Bronchial smooth muscle cell (primary cell): ENCODE data around the gene SLX9. TPM values are rescaled to one million over a fixed set of nuclear protein-coding genes. Genes with fewer than 3 reads are reported as not detected.

Experiments
- total RNA-seq: library from RNA; depleted of rRNA; stranded (reverse); fragments of >200 nt; gene quantifications from 2 replicates; pipeline ENCODE4 v1.2.1, GENCODE V29; 2014

SLX9 gene, protein sequence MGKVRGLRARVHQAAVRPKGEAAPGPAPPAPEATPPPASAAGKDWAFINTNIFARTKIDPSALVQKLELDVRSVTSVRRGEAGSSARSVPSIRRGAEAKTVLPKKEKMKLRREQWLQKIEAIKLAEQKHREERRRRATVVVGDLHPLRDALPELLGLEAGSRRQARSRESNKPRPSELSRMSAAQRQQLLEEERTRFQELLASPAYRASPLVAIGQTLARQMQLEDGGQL
- total RNA-seq, result 11.4 and 14.0 TPM in 2 replicates

DNA sequence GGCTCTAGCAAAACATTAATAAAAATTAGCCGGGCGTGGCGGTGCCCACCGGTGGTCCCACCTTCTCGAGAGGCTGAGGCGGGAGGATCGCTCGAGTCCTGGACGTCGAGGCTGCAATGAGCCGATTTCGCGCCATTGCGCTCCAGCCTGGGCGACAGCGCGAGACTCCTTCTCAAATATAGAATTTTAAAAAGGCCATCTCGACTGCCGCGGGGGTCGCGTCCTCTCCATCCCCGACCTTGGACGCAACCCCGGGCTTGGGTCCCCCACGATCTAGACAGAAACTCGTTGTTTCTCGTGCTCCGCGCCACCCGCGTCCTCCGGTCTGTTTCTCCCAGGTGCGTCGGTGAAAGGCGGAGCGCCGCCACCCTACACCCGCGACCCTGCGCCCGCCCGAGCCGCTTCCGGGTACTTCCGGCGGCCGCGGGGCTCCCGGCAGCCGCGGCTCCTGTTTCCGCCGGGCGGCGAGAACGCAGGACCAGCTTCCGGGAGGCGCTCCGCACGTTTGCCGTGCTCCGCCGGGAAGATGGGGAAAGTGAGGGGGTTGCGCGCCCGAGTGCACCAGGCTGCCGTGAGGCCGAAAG, at the start of gene SLX9:
Gene SLX9, plus strand, starts transcription at position 498 of the 584 bp plus-strand sequence. Its CDS starts 29 bp downstream, at position 527.

DNA sequence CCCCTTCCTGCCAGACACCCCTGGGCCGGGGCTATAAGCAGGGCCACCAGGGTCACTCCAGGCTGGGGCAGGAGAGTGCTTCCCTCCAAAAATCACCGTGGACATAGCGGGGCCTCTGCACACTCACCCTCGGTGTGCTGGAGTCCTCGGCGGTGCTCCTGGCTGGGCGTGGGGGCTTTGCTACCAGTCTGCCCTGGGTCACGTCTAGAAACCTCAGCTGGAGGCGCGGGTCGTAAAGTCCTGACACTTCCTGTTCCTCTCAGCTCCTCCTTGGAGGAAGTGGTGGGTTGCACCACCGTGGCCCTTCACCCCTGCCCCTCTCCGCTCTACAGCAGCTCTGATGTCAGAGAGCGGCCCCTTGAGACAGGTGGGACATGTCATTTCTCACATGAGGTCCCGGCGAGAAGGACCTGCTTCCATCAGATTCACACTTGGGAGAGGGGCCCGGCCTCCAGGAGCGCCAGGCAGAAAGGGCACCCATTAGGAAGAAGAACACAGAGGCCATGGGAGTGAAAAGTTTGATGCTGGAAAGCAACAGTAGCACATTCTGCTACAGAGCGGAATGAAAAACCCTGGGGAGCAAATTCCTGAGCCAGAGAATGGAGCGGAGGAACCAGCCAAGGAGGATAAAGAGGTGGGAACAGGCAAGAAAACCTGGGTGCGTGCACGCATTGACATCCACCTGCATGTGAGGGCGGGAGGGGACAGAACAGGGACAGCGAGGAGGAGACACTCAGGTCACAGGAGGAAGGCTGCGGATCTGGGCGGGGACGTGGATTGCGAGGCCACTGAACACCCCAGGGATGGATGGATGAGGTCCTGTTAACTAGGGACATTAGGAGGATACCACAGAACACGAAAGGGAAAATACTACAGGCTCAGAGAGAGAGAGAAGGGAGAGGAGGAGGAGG, 18.9 kb upstream of the SLX9 start, which contains the start of gene ITGB2:
Gene ITGB2, minus strand, starts transcription at position 206 of the 911 bp plus-strand sequence. CDS start 10,117 bp downstream, outside the sequence.

Other genes with a start within 250 kb of the SLX9 start
- not detected in 2 replicates for gene KRTAP10-12, start 242.9 kb upstream of the SLX9 start, total RNA-seq
- not detected in 2 replicates for gene TSPEAR, start 228.5 kb upstream of the SLX9 start, total RNA-seq
- gene UBE2G2, start 138.2 kb upstream of the SLX9 start, total RNA-seq, result 41.8 and 55.8 TPM in 2 replicates
- 71.7 and 77.9 TPM in 2 replicates for gene SUMO3, start 122.0 kb upstream of the SLX9 start, total RNA-seq
- gene PTTG1IP, start 66.3 kb upstream of the SLX9 start, total RNA-seq, result 146 and 185 TPM in 2 replicates
- not detected in 2 replicates for gene ITGB2, start 19.1 kb upstream of the SLX9 start, total RNA-seq
- 2.0 and 5.9 TPM in 2 replicates for gene ADARB1, start 134.6 kb downstream of the SLX9 start, total RNA-seq